Endothelial cell of umbilical vein (primary cell): ENCODE data around the gene MSANTD3. TPM values are rescaled to one million over a fixed set of nuclear protein-coding genes. Genes with fewer than 3 reads are reported as not detected.

Experiments used
- BruUV-seq: library from RNA; stranded (reverse); fragments of 400-500 nt; replicated peaks from 2 replicates; lab custom pipeline; 2021; lab: Mats Ljungman, UMichigan
- CTCF ChIA-PET: fragments of 300-600, 350-600 bp; sonication (Branson Sonifier 250); formaldehyde crosslinking; loops from one replicate; lab custom pipeline; 2021; ENCODE audit warnings: antibody characterized with exemption, inconsistent platforms; lab: Charles Lee
- POLR2A ChIA-PET: fragments of 300-600, 350-600 bp; sonication (Branson Sonifier 250); formaldehyde crosslinking; loops from one replicate; lab custom pipeline; 2021; ENCODE audit warnings: antibody characterized with exemption, inconsistent platforms; lab: Charles Lee
- DNase-seq: peaks from one replicate; pipeline ENCODE4 v3.0.0-alpha.2; 2011; ENCODE audit warnings: low read depth, low spot score
- FAIRE-seq: peaks from 2 replicates; lab custom pipeline; 2011; peaks lifted over from hg19 to GRCh38; lab: Jason Lieb, UNC
- H2AFZ ChIP-seq: 2 replicates; pipeline ENCODE4 v1.6.0; 2012; ENCODE audit warnings: low read depth, low read length, control low read depth, inconsistent platforms
- H3K27ac ChIP-seq: 2 replicates; pipeline ENCODE4 v1.5.1; 2011; ENCODE audit warnings: low read depth, mild to moderate bottlenecking, control low read depth, low read length, moderate library complexity; ENCODE audit not compliant: insufficient read depth
- H3K27me3 ChIP-seq, 2 experiments: 2 replicates each; pipeline versions ENCODE4 v1.6.0 to v1.6.1; 2011; ENCODE audit warnings: low read length in 2 of 2, mixed read lengths in 1 of 2; ENCODE audit not compliant: control insufficient read depth in 2 of 2, insufficient read depth in 2 of 2
- H3K36me3 ChIP-seq, 2 experiments: 2 replicates in 1 of 2; 3 replicates in 1 of 2; pipeline ENCODE4 v1.5.1; 2011; ENCODE audit warnings: low read length in 2 of 2, mild to moderate bottlenecking in 1 of 2, moderate library complexity in 1 of 2; ENCODE audit not compliant: control insufficient read depth in 2 of 2, insufficient read depth in 2 of 2; ENCODE audit errors: extremely low read depth in 1 of 2
- H3K4me1 ChIP-seq: 3 replicates; pipeline ENCODE4 v1.5.1; 2011; ENCODE audit warnings: mild to moderate bottlenecking, low read length; ENCODE audit not compliant: control insufficient read depth, insufficient read depth; ENCODE audit errors: extremely low read depth
- H3K4me2 ChIP-seq: 2 replicates; pipeline ENCODE4 v1.6.1; 2011; ENCODE audit warnings: low read length, control low read depth, mixed read lengths; ENCODE audit not compliant: insufficient read depth
- H3K4me3 ChIP-seq, 3 experiments: fragments of 200-600 bp in 1 of 3; sonication (generic), shearing (Covaris generic) in 1 of 3; replicated peaks in 1 of 3; 2 replicates each; pipeline ENCODE4 v1.5.1; 2011 to 2016; ENCODE audit warnings: control low read depth in 3 of 3, low read length in 3 of 3, mild to moderate bottlenecking in 2 of 3, inconsistent platforms in 1 of 3, low read depth in 1 of 3, moderate library complexity in 1 of 3; ENCODE audit not compliant: insufficient read depth in 1 of 3
- H3K79me2 ChIP-seq: 2 replicates; pipeline ENCODE4 v1.6.0; 2012; ENCODE audit warnings: low read length, inconsistent platforms; ENCODE audit not compliant: control insufficient read depth, insufficient read depth
- H3K9ac ChIP-seq: replicated peaks from 2 replicates; pipeline ENCODE3; 2011; ENCODE audit warnings: low read length, control low read depth; ENCODE audit not compliant: insufficient read depth; ENCODE audit errors: extremely low read depth
- H3K9me1 ChIP-seq: replicated peaks from 3 replicates; pipeline ENCODE4 v1.6.0; 2011; ENCODE audit warnings: mild to moderate bottlenecking, low read length; ENCODE audit not compliant: control insufficient read depth, insufficient read depth; ENCODE audit errors: extremely low read depth
- H3K9me3 ChIP-seq: replicated peaks from 2 replicates; pipeline ENCODE4 v1.5.1; 2012; ENCODE audit warnings: low read length, inconsistent platforms; ENCODE audit not compliant: control insufficient read depth, insufficient read depth
- H4K20me1 ChIP-seq: replicated peaks from 2 replicates; pipeline ENCODE3; 2011; ENCODE audit warnings: mild to moderate bottlenecking, low read length; ENCODE audit not compliant: control insufficient read depth, insufficient read depth; ENCODE audit errors: extremely low read depth
- EZH2 ChIP-seq: IDR thresholded peaks from 2 replicates; pipeline ENCODE4 v1.6.1; 2012; ENCODE audit warnings: borderline replicate concordance, low read depth, mild to moderate bottlenecking, moderate library complexity, low read length, inconsistent platforms; ENCODE audit not compliant: severe bottlenecking
- GATA2 ChIP-seq: IDR thresholded peaks from 2 replicates; pipeline ENCODE4 v1.7.0; 2011; ENCODE audit warnings: low read depth, mild to moderate bottlenecking, moderate library complexity, mixed read lengths, low read length; ENCODE audit not compliant: insufficient read length, insufficient read depth
- JUN ChIP-seq: IDR thresholded peaks from 2 replicates; pipeline ENCODE4 v1.6.1; 2011; ENCODE audit warnings: borderline replicate concordance, low read depth; ENCODE audit not compliant: insufficient read length, insufficient read depth
- MYC ChIP-seq: IDR thresholded peaks from one replicate; pipeline ENCODE4 v1.6.1; 2011; ENCODE audit warnings: mild to moderate bottlenecking, low read depth, low read length
- POLR2A ChIP-seq: IDR thresholded peaks from 2 replicates; pipeline ENCODE4 v1.6.1; 2012; ENCODE audit warnings: low read depth, mild to moderate bottlenecking, control low read depth, low read length
- dilution Hi-C: fragments of 300-500 bp; cut with MboI; formaldehyde crosslinking; loops from one replicate; pipeline ENCODE4 v1.15.0; 2019; ENCODE audit warnings: low sequenced_read_pairs; ENCODE audit not compliant: extremely low pct_ligation_motif_present
- intact Hi-C: fragments of 100-400 bp; cut with micrococcal nuclease; formaldehyde crosslinking; loops from one replicate; pipeline ENCODE4 v1.10.0; 2022
- polyA plus RNA-seq, 4 experiments: library from polyadenylated mRNA; depleted of rRNA in 3 of 4; stranded (reverse) in 3 of 4; unstranded in 1 of 4; fragments of >200 nt; gene quantifications; 2 replicates each; pipeline versions ENCODE4 v1.2.1 to v1.2.3, GENCODE V29; 2011 to 2012; ENCODE audit warnings: missing spikeins in 1 of 4
- total RNA-seq: library from RNA; stranded (reverse); gene quantifications from 2 replicates; pipeline ENCODE4 v1.2.3, GENCODE V29; 2021
- TF ChIP-seq, protein P1 (sequence below): IDR thresholded peaks from 2 replicates; pipeline ENCODE4 v1.6.1; 2011; ENCODE audit not compliant: insufficient read depth, insufficient read length

Gene MSANTD3
- total and polyA plus RNA-seq, 2 donors (not counting 3 experiments of a cell fraction or from before 2014, with no cell fraction given), result 31.3 to 88.5 TPM

DNA sequence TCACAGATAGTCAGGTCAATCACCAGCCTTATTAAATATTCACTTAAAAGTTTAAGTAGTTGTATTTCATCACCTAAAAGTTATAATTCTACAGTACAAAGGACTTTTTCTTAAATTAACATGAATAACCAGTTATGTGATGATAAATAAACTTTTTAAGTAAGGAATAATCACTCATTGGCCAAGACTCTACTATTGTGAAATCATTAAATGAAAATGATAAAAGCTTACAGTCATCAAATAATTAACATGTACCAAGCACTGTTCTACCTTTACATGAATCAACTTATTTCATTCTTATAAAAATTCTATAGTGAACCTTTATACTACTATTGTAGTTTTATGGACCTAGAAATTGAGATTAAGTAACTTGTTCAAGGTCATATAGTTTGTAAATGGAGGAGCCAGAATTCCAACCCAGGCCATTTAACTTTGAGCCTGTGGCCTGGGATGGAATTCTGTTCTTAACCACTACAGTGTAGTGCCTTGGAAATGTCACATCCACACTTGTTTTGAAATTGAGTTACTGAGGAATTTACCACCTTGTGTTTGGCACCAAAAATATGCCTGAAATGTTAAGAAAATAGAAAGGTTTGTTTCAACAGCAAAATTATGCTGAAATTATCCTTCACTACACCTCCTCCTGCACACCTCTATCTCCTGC lies 32.8 kb upstream of the MSANTD3 start:
- Histone ChIP-seq H3K4me2 (no peak overlapping the region), H3K9me3 (no peaks in the 10 kb centered on the region), H3K27ac (no peak overlapping the region), H3K79me2 (no peaks in the 10 kb centered on the region), H3K4me1 (no peaks in the 10 kb centered on the region), H3K27me3 (no peaks in the 10 kb centered on the region), H3K4me3 (no peak overlapping the region), H3K9me1 (no peaks in the 10 kb centered on the region), H2AFZ (no peak overlapping the region), H3K9ac (no peak overlapping the region), H4K20me1 (no peaks in the 10 kb centered on the region), H3K36me3 (no peaks in the 10 kb centered on the region)
- FAIRE-seq (no peak), DNase-seq (no peak)
- BruUV-seq, result no TSS peak
- intact Hi-C loops (no loop called here), dilution Hi-C loops (no loop called here)
- CTCF ChIA-PET, result no interaction called here
- TF ChIP-seq GATA2 (no peak), JUN (no peak), EZH2 (no peak), MYC (no peak), POLR2A (no peak)
- POLR2A ChIA-PET, result no interaction called here

DNA sequence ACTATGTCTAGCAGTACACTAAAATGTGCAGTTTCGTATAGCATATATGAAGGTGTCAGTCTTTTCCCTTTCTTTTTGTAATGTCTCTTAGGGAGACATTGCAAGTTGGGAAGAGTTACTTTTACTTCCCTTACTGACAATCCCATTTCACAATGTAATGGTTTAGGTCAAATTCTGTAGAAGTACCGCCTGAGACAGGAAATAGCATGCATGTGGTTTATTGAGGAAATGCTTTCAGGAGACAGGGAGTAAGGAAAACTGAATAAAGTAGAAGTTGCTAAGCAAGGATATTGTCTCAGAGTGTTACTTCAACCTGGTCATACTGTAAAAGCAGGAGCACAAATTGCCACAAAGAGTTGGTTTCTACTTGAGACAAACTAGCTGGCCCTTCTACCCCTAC lies 32.1 kb upstream of the MSANTD3 start:
- dilution Hi-C loops, result no loop called here
- no peak overlapping the region for H2AFZ ChIP-seq

More for the DNA sequence above, 32.1 kb upstream of the MSANTD3 start:
- Histone ChIP-seq H4K20me1 (no peaks in the 10 kb centered on the region), H3K79me2 (no peaks in the 10 kb centered on the region), H3K9me1 (no peaks in the 10 kb centered on the region), H3K27ac (no peak overlapping the region), H3K4me1 (no peaks in the 10 kb centered on the region), H3K4me3 (no peak overlapping the region), H3K27me3 (no peaks in the 10 kb centered on the region), H3K9ac (no peak overlapping the region), H3K9me3 (no peaks in the 10 kb centered on the region), H3K36me3 (no peaks in the 10 kb centered on the region), H3K4me2 (no peak overlapping the region)
- BruUV-seq, result no TSS peak
- CTCF ChIA-PET, result no interaction called here
- POLR2A ChIA-PET, result no interaction called here
- TF ChIP-seq, protein P1, sequence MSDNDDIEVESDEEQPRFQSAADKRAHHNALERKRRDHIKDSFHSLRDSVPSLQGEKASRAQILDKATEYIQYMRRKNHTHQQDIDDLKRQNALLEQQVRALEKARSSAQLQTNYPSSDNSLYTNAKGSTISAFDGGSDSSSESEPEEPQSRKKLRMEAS, result no peak
- no peak for TF ChIP-seq POLR2A
- no peak for FAIRE-seq
- DNase-seq, result no peak
- intact Hi-C loops, result no loop called here
